MCF 10A (cell line): ENCODE results near the gene BSPRY. TPM values are rescaled to one million over a fixed set of nuclear protein-coding genes. Genes with fewer than 3 reads are reported as not detected.

Experiments
- BruUV-seq: library from RNA; stranded (reverse); fragments of 400-500 nt; replicated peaks from 2 replicates; lab custom pipeline; 2021; lab: Mats Ljungman, UMichigan
- CTCF ChIA-PET: fragments of 300-600 bp; sonication (Branson Sonifier 250); formaldehyde crosslinking; extraction: SDS; loops from one replicate; lab custom pipeline; 2021; ENCODE audit warnings: antibody characterized with exemption, inconsistent platforms; lab: Yijun Ruan, JAX
- POLR2A ChIA-PET: fragments of 300-600, 350-650 bp; sonication (Branson Sonifier 250); formaldehyde crosslinking; extraction: SDS; loops from one replicate; lab custom pipeline; 2020; ENCODE audit warnings: antibody characterized with exemption, inconsistent platforms; lab: Yijun Ruan, JAX
- DNase-seq: peaks from one replicate; pipeline ENCODE4 v3.0.0-alpha.2; 2018; ENCODE audit not compliant: unreplicated experiment
- H3K27ac Mint-ChIP-seq: one replicate; pipeline ENCODE4 v1.8.0; 2022; ENCODE audit warnings: mild to moderate bottlenecking, low read depth, mixed read lengths; ENCODE audit not compliant: unreplicated experiment
- H3K27me3 Mint-ChIP-seq: one replicate; pipeline ENCODE4 v1.8.0; 2022; ENCODE audit warnings: mixed read lengths; ENCODE audit not compliant: insufficient read depth, unreplicated experiment
- H3K36me3 Mint-ChIP-seq: one replicate; pipeline ENCODE4 v1.8.0; 2022; ENCODE audit warnings: mild to moderate bottlenecking, moderate library complexity, mixed read lengths; ENCODE audit not compliant: insufficient read depth, unreplicated experiment
- H3K4me1 Mint-ChIP-seq: one replicate; pipeline ENCODE4 v1.8.0; 2022; ENCODE audit warnings: mixed read lengths; ENCODE audit not compliant: insufficient read depth, unreplicated experiment
- H3K4me3 Mint-ChIP-seq: one replicate; pipeline ENCODE4 v1.8.0; 2022; ENCODE audit warnings: mild to moderate bottlenecking, moderate library complexity, mixed read lengths; ENCODE audit not compliant: unreplicated experiment
- H3K9me3 Mint-ChIP-seq: one replicate; pipeline ENCODE4 v1.8.0; 2022; ENCODE audit warnings: mixed read lengths; ENCODE audit not compliant: unreplicated experiment
- intact Hi-C: fragments of 100-400 bp; cut with micrococcal nuclease; formaldehyde crosslinking; loops from 2 replicates; pipeline ENCODE4 v1.14.1; 2022
- total RNA-seq: library from RNA; stranded (reverse); gene quantifications from 2 replicates; pipeline ENCODE4 v1.2.3, GENCODE V29; 2022
- TF ChIP-seq, protein P1 (sequence below): fragments of 200-600 bp; IDR thresholded peaks from one replicate; pipeline ENCODE4 v1.8.0; 2022; ENCODE audit warnings: antibody characterized with exemption, mild to moderate bottlenecking; ENCODE audit not compliant: unreplicated experiment

BSPRY gene
- total RNA-seq, 1 experiment from 2014 or later = 0.21 TPM

DNA sequence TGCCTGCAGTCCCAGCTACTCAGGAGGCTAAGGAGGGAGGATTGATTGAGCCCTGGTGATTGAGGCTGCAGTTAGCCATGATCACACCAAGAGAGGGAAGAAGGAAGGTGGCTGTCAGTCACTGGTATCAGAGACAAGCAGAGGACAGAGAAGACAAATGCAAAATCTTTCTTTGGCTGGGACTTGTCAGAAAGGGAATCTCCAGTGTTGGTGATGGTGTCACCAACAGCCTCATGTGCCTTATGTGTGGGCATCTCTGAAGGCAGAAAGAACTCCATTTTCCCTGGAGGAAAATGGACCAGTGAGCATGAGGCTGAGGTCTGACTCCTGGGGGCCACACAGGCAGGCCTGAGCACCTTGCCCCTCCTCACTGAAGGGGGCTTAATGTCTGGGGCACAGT, 34.1 kb upstream of the BSPRY start:
- ChIA-PET CTCF (interaction anchor here (0.8 to 1.9 kb wide), 2 partner anchors 41 to 88 kb away, joined by 3 to 8 read pairs; no protein-coding TSS in a partner anchor), POLR2A (no interaction called here)
- TF ChIP-seq, protein P1, sequence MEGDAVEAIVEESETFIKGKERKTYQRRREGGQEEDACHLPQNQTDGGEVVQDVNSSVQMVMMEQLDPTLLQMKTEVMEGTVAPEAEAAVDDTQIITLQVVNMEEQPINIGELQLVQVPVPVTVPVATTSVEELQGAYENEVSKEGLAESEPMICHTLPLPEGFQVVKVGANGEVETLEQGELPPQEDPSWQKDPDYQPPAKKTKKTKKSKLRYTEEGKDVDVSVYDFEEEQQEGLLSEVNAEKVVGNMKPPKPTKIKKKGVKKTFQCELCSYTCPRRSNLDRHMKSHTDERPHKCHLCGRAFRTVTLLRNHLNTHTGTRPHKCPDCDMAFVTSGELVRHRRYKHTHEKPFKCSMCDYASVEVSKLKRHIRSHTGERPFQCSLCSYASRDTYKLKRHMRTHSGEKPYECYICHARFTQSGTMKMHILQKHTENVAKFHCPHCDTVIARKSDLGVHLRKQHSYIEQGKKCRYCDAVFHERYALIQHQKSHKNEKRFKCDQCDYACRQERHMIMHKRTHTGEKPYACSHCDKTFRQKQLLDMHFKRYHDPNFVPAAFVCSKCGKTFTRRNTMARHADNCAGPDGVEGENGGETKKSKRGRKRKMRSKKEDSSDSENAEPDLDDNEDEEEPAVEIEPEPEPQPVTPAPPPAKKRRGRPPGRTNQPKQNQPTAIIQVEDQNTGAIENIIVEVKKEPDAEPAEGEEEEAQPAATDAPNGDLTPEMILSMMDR = no peak
- Mint-ChIP-seq H3K4me3 (no peak overlapping the region), H3K9me3 (no peaks in the 10 kb centered on the region), H3K27me3 (no peaks in the 10 kb centered on the region), H3K36me3 (no peaks in the 10 kb centered on the region), H3K4me1 (no peaks in the 10 kb centered on the region), H3K27ac (no peak overlapping the region)
- no TSS peak for BruUV-seq
- intact Hi-C loops = no loop called here
- no peak for DNase-seq

- Mint-ChIP-seq H3K27me3 (no peaks in the 10 kb centered on the region), H3K4me3 (no peak overlapping the region), H3K9me3 (no peaks in the 10 kb centered on the region), H3K36me3 (no peaks in the 10 kb centered on the region), H3K4me1 (no peaks in the 10 kb centered on the region), H3K27ac (no peak overlapping the region)
- no TSS peak for BruUV-seq
- ChIA-PET POLR2A (no interaction called here), CTCF (interaction anchor here (1.9 kb wide), 1 partner anchor 42 kb away, joined by 8 read pairs; no protein-coding TSS in a partner anchor)
- no peak for DNase-seq
- intact Hi-C loops = no loop called here
- TF ChIP-seq, protein P1 = no peak
Measured at GRCh38 chr9:113316030-113316429, 33.3 kb upstream of the BSPRY start.

DNA sequence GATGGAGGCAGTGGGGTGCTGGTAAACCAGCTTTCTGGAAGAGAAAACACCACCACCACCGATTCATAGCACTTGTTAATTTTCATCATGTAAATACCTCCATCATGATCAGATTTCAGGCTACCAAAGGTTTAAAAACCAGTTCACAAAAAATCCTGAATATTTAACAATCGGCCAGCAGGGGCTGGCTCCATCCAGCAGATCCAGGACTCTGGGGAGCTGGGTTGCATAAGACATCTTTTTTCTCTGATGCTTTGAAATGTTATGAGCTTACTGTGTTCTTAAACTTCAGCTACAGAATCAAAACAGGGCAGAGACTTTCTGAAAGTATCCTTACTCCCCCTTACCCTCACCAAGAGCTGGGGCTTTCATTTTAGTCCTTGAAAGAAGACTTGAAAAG, 31.6 kb upstream of the BSPRY start:
- ChIA-PET POLR2A (no interaction called here), CTCF (interaction anchor here (0.9 to 4.0 kb wide), 3 partner anchors 9 to 44 kb away, joined by 3 to 15 read pairs (median 4); partner anchors contain the start of gene WDR31)
- TF ChIP-seq, protein P1 = no peak
- Mint-ChIP-seq H3K27ac (no peak overlapping the region), H3K36me3 (no peaks in the 10 kb centered on the region), H3K9me3 (no peaks in the 10 kb centered on the region), H3K4me1 (no peaks in the 10 kb centered on the region), H3K4me3 (no peak overlapping the region), H3K27me3 (no peaks in the 10 kb centered on the region)
- intact Hi-C loops = no loop called here
- BruUV-seq = no TSS peak
- no peak for DNase-seq

GRCh38 chr9:113319054-113319453, 30.3 kb upstream of the BSPRY start:
- H3K27me3 Mint-ChIP-seq = no peaks in the 10 kb centered on the region
- H3K36me3 Mint-ChIP-seq = no peaks in the 10 kb centered on the region
- H3K4me3 Mint-ChIP-seq = no peak overlapping the region
- H3K4me1 Mint-ChIP-seq = peaks cover 3% of the 10 kb centered on the region
- DNase-seq = no peak
- POLR2A ChIA-PET = interaction anchor here (1.0 kb wide), 1 partner anchor 9 kb away, joined by 3 read pairs; no protein-coding TSS in a partner anchor
- intact Hi-C loops = no loop called here
- TF ChIP-seq, protein P1 = no peak
- H3K27ac Mint-ChIP-seq = no peak overlapping the region
- H3K9me3 Mint-ChIP-seq = no peaks in the 10 kb centered on the region
- CTCF ChIA-PET = interaction anchor here (4.0 kb wide), 1 partner anchor 10 kb away, joined by 15 read pairs; no protein-coding TSS in a partner anchor
- no TSS peak for BruUV-seq
